Measurements from ENCODE around the gene AARS2. TPM values are rescaled to one million over a fixed set of nuclear protein-coding genes. Genes with fewer than 3 reads are reported as not detected.
A peak's percentile ranks its signal among the peaks of the same experiment; 100 is the strongest.

The AARS2 gene
- total RNA-seq, 2 donors from 2014 or later = 9.6 to 17.8 TPM

- ATAC-seq (peak; percentile 85), DNase-seq (peak; percentile 67 to 75 (median 70))
- Histone ChIP-seq H3K27me3 (no peaks in the 10 kb centered on the region), H3K4me3 (peak within 1 kb of the TSS; percentile 81 to 94), H3K4me1 (peaks cover 57% of the 10 kb centered on the region), H3K36me3 (replicated peaks in 1 of 2; ENCODE audit: insufficient read depth in 1 of 2, low read depth in 2 of 2) (peaks cover 19 to 24% of the 10 kb centered on the region in 2 donors), H3K27ac (peak within 1 kb of the TSS; percentile 89 to 94 (median 92)), H3K9me3 (no peaks in the 10 kb centered on the region)
- intact Hi-C loops (cut with DNase I) = no loop called here
- TF ChIP-seq POLR2A (IDR thresholded peaks at IDR 0.05) (peak; percentile 63 to 79 (median 70)), CTCF (IDR thresholded peaks at IDR 0.05) (peak; percentile 39 to 93 (median 89))
- 0 to 1% methylated on average over 12 to 66 of the region's 80 CpGs for WGBS, 2 donors
Observed at GRCh38 chr6:44257025-44257752, 56.0 kb downstream of the AARS2 start, which contains the start of gene SLC35B2. TSS of gene SLC35B2 (minus strand) at chr6:44257528. CDS start at chr6:44257410, 118 bp downstream.

GRCh38 chr6:44256775-44257024 lies 56.4 kb downstream of the AARS2 start:
- H3K27ac ChIP-seq = peak overlapping the region; percentile 89 to 94 (median 92)
- 0 to 1% methylated on average over 9 to 12 of the region's 12 CpGs for WGBS, 2 donors
- ATAC-seq = no peak
- H3K36me3 ChIP-seq (replicated peaks in 1 of 2; ENCODE audit: insufficient read depth in 1 of 2, low read depth in 2 of 2) = peaks cover 23 to 29% of the 10 kb centered on the region in 2 donors
- no peak for DNase-seq
- H3K4me3 ChIP-seq = peak overlapping the region; percentile 81 to 94
- TF ChIP-seq POLR2A (IDR thresholded peaks at IDR 0.05) = no peak
- TF ChIP-seq CTCF (IDR thresholded peaks at IDR 0.05) = no peak
- intact Hi-C loops (cut with DNase I) = no loop called here
- H3K4me1 ChIP-seq = peaks cover 57% of the 10 kb centered on the region
- no peaks in the 10 kb centered on the region for H3K9me3 ChIP-seq
- no peaks in the 10 kb centered on the region for H3K27me3 ChIP-seq

- ATAC-seq (peak; percentile 17), DNase-seq (peak in 3 of 4 donors; percentile 32 to 37 (median 34))
- peaks cover 60% of the 10 kb centered on the region for H3K4me1 ChIP-seq
- WGBS, 2 donors = 12 to 17% methylated on average over 10 to 15 of the region's 15 CpGs
- peak overlapping the region; percentile 89 to 94 (median 92) for H3K27ac ChIP-seq
- no peaks in the 10 kb centered on the region for H3K27me3 ChIP-seq
- TF ChIP-seq CTCF (IDR thresholded peaks at IDR 0.05) (no peak), POLR2A (IDR thresholded peaks at IDR 0.05) (no peak)
- intact Hi-C loops (cut with DNase I) = no loop called here
- no peaks in the 10 kb centered on the region for H3K9me3 ChIP-seq
- H3K4me3 ChIP-seq = peak overlapping the region in 1 of 2 donors; percentile 94
- H3K36me3 ChIP-seq (replicated peaks in 1 of 2; ENCODE audit: insufficient read depth in 1 of 2, low read depth in 2 of 2) = peaks cover 28 to 35% of the 10 kb centered on the region in 2 donors
Observed at GRCh38 chr6:44255871-44256774, 57.0 kb downstream of the AARS2 start.

- no peaks in the 10 kb centered on the region for H3K27me3 ChIP-seq
- intact Hi-C loops (cut with DNase I) = no loop called here
- DNase-seq (peak in 1 of 4 donors; percentile 22), ATAC-seq (no peak)
- H3K4me3 ChIP-seq = no peak overlapping the region
- no peaks in the 10 kb centered on the region for H3K9me3 ChIP-seq
- TF ChIP-seq POLR2A (IDR thresholded peaks at IDR 0.05) (no peak), CTCF (IDR thresholded peaks at IDR 0.05) (no peak)
- peak overlapping the region in 2 of 4 donors; percentile 92 to 93 for H3K27ac ChIP-seq
- peaks cover 37 to 43% of the 10 kb centered on the region in 2 donors for H3K36me3 ChIP-seq (replicated peaks in 1 of 2; ENCODE audit: insufficient read depth in 1 of 2, low read depth in 2 of 2)
- H3K4me1 ChIP-seq = peaks cover 68% of the 10 kb centered on the region
- WGBS, 2 donors = 45 to 52% methylated on average over 16 of the region's 16 CpGs
Observed at GRCh38 chr6:44255105-44255808, 57.9 kb downstream of the AARS2 start.

Data from body of pancreas (tissue), 4 donors.